ENCODE results near the gene STAU1.
"Not testable (repeated sequence)": the region's sequence is repeated elsewhere in the genome, so short reads cannot be mapped to it uniquely, and the experiment has no call there.

STAU1 gene

GRCh38 chr20:49203011-49203410, 14.9 kb upstream of the STAU1 start:
- DNase-seq (ENCODE audit: low read depth in 2 of 2): no peak

GRCh38 chr20:49199729-49200293, 11.7 kb upstream of the STAU1 start:
- no peak for DNase-seq (ENCODE audit: low read depth in 2 of 2)

- not testable (repeated sequence) for DNase-seq (ENCODE audit: low read depth in 2 of 2)
These were observed 4.9 kb upstream of the STAU1 start for GRCh38 chr20:49192944-49193518.

GRCh38 chr20:49187330-49187850, 744 bp downstream of the STAU1 start:
- DNase-seq (ENCODE audit: low read depth in 2 of 2): no peak

- peak; percentile 47 to 53 for DNase-seq (ENCODE audit: low read depth in 2 of 2)
These were observed 1.4 kb downstream of the STAU1 start for GRCh38 chr20:49186535-49187329.

GRCh38 chr20:49185071-49185761, 2.9 kb downstream of the STAU1 start:
- DNase-seq (ENCODE audit: low read depth in 2 of 2): no peak

GRCh38 chr20:49184691-49185070, 3.5 kb downstream of the STAU1 start:
- DNase-seq (ENCODE audit: low read depth in 2 of 2): no peak

- not testable (repeated sequence) for DNase-seq (ENCODE audit: low read depth in 2 of 2)
These were observed 4.0 kb downstream of the STAU1 start for GRCh38 chr20:49184084-49184501.

- DNase-seq (ENCODE audit: low read depth in 2 of 2): no peak
These were observed 4.7 kb downstream of the STAU1 start for GRCh38 chr20:49183444-49183843.

GRCh38 chr20:49181265-49181877, 6.8 kb downstream of the STAU1 start:
- no peak for DNase-seq (ENCODE audit: low read depth in 2 of 2)

- DNase-seq (ENCODE audit: low read depth in 2 of 2): no peak
These were observed 8.5 kb downstream of the STAU1 start for GRCh38 chr20:49179368-49180277.

GRCh38 chr20:49174183-49174582, 14.0 kb downstream of the STAU1 start:
- DNase-seq (ENCODE audit: low read depth in 2 of 2): no peak

- no peak for DNase-seq (ENCODE audit: low read depth in 2 of 2)
These were observed 15.7 kb downstream of the STAU1 start for GRCh38 chr20:49172413-49172812.

GRCh38 chr20:49171909-49172308, 16.2 kb downstream of the STAU1 start:
- no peak for DNase-seq (ENCODE audit: low read depth in 2 of 2)

GRCh38 chr20:49170714-49171113, 17.4 kb downstream of the STAU1 start:
- DNase-seq (ENCODE audit: low read depth in 2 of 2): no peak

- no peak for DNase-seq (ENCODE audit: low read depth in 2 of 2)
These were observed 18.6 kb downstream of the STAU1 start for GRCh38 chr20:49169547-49169946.

GRCh38 chr20:49168864-49169263, 19.3 kb downstream of the STAU1 start:
- DNase-seq (ENCODE audit: low read depth in 2 of 2): not testable (repeated sequence)

GRCh38 chr20:49167811-49168507, 20.2 kb downstream of the STAU1 start:
- no peak for DNase-seq (ENCODE audit: low read depth in 2 of 2)

- DNase-seq (ENCODE audit: low read depth in 2 of 2): no peak
These were observed 21.3 kb downstream of the STAU1 start for GRCh38 chr20:49166534-49167449.
